Measurements from ENCODE around the gene DDAH1.

DDAH1 gene

GRCh38 chr1:85374160-85374559, 90.8 kb downstream of the DDAH1 start:
- ChIA-PET POLR2A (no interaction called here), CTCF (no interaction called here)
- DNase-seq (ENCODE audit: low read depth, low spot score): no peak
- no peak overlapping the region for H3K4me3 ChIP-seq (ENCODE audit: low read depth, low read length)
- TF ChIP-seq, protein P1, sequence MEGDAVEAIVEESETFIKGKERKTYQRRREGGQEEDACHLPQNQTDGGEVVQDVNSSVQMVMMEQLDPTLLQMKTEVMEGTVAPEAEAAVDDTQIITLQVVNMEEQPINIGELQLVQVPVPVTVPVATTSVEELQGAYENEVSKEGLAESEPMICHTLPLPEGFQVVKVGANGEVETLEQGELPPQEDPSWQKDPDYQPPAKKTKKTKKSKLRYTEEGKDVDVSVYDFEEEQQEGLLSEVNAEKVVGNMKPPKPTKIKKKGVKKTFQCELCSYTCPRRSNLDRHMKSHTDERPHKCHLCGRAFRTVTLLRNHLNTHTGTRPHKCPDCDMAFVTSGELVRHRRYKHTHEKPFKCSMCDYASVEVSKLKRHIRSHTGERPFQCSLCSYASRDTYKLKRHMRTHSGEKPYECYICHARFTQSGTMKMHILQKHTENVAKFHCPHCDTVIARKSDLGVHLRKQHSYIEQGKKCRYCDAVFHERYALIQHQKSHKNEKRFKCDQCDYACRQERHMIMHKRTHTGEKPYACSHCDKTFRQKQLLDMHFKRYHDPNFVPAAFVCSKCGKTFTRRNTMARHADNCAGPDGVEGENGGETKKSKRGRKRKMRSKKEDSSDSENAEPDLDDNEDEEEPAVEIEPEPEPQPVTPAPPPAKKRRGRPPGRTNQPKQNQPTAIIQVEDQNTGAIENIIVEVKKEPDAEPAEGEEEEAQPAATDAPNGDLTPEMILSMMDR (IDR thresholded peaks at IDR 0.05; ENCODE audit: insufficient read depth, low read length, missing control alignments): no peak

DNA sequence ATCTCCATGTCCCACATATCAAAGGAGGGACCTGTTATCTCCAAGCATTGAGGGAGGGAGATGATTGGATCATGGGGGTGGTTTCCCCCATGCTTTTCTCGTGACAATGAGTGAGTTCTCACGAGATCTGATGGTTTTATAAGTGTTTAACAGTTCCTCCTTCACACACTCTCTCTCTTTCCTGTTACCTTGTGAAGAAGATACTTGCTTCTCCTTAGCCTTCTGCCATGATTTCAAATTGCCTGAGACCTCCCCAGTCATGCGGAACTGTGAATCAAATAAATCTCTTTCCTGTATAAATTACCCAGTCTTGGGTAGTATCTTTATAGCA, 91.6 kb downstream of the DDAH1 start:
- H3K4me3 ChIP-seq (ENCODE audit: low read depth, low read length): no peak overlapping the region
- TF ChIP-seq, protein P1 (IDR thresholded peaks at IDR 0.05; ENCODE audit: insufficient read depth, low read length, missing control alignments): no peak
- ChIA-PET POLR2A (no interaction called here), CTCF (interaction anchor here (3.0 kb wide), 1 partner anchor 65 kb away, joined by 11 read pairs; no protein-coding TSS in a partner anchor)
- DNase-seq (ENCODE audit: low read depth, low spot score): no peak

GRCh38 chr1:85372683-85373377, 92.1 kb downstream of the DDAH1 start:
- no peak overlapping the region for H3K4me3 ChIP-seq (ENCODE audit: low read depth, low read length)
- TF ChIP-seq, protein P1 (IDR thresholded peaks at IDR 0.05; ENCODE audit: insufficient read depth, low read length, missing control alignments): no peak
- ChIA-PET POLR2A (no interaction called here), CTCF (interaction anchor here (3.0 kb wide), 1 partner anchor 65 kb away, joined by 11 read pairs; no protein-coding TSS in a partner anchor)
- no peak for DNase-seq (ENCODE audit: low read depth, low spot score)

- DNase-seq (ENCODE audit: low read depth, low spot score): no peak
- POLR2A ChIA-PET: no interaction called here
- CTCF ChIA-PET: interaction anchor here (0.6 to 3.0 kb wide), 4 partner anchors 29 to 321 kb away, joined by 3 to 11 read pairs (median 3); no protein-coding TSS in a partner anchor
- TF ChIP-seq, protein P1 (IDR thresholded peaks at IDR 0.05; ENCODE audit: insufficient read depth, low read length, missing control alignments): no peak
- no peak overlapping the region for H3K4me3 ChIP-seq (ENCODE audit: low read depth, low read length)
These were observed 93.9 kb downstream of the DDAH1 start for GRCh38 chr1:85371021-85371420.

DNA sequence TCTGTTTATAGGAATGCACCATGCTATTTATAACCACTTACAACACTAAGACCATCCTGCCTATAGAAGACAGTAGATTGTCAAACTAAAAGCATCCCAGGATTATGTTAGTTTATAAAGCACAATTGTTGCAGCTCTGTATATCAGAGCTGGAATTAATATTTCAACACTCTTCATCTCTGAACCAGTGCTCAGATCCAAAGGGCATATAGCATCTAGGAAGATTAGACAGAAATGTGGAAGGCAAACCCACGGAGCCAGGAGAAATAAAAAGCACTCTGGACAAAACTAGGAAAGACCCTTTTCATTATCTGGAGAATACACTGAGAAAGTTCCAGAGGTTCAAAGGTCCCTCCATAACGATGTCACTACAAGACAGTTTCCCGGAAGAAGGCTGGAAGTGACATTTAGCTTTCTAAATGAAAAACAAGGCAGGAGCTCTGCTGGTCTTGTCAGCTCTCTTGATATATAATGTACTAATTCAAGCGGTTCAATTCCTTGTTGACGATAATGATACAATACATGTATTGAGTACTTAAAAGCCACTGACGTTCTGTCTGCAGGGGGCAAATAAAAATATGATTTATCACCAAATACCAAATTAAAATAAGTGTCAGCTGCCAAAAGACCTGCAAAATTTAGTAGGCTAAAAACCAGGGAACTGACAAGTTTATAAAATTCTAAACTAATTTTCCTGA, 96.7 kb downstream of the DDAH1 start:
- no peak for DNase-seq (ENCODE audit: low read depth, low spot score)
- ChIA-PET POLR2A (no interaction called here), CTCF (interaction anchor here (0.8 to 2.1 kb wide), 3 partner anchors 24 to 129 kb away, joined by 3 to 6 read pairs (median 3); no protein-coding TSS in a partner anchor)
- no peak overlapping the region for H3K4me3 ChIP-seq (ENCODE audit: low read depth, low read length)
- TF ChIP-seq, protein P1 (IDR thresholded peaks at IDR 0.05; ENCODE audit: insufficient read depth, low read length, missing control alignments): no peak
